SK-N-SH (cell line): ENCODE results near the gene KCNB1. TPM values are rescaled to one million over a fixed set of nuclear protein-coding genes. Genes with fewer than 3 reads are reported as not detected.

Source experiments
- CTCF ChIA-PET: fragments of 300-600, 350-600 bp; formaldehyde crosslinking; extraction: SDS; loops from one replicate; lab custom pipeline; 2021; lab: Yijun Ruan, JAX
- POLR2A ChIA-PET: fragments of 350-600 bp; sonication (Branson Sonifier 250); formaldehyde crosslinking; extraction: SDS; loops from one replicate; lab custom pipeline; 2020; ENCODE audit warnings: antibody characterized with exemption, inconsistent platforms; lab: Yijun Ruan, JAX
- DNase-seq: peaks from one replicate; pipeline ENCODE4 v3.0.0; 2012
- H2AFZ ChIP-seq: fragments of 200-600 bp; sonication (generic); 2 replicates; pipeline ENCODE4 v1.8.1; 2016; ENCODE audit warnings: antibody characterized with exemption, mild to moderate bottlenecking, low read depth
- H3F3A ChIP-seq: fragments of 200-600 bp; sonication (generic); replicated peaks from 2 replicates; pipeline ENCODE3; 2016; ENCODE audit warnings: antibody characterized with exemption, mild to moderate bottlenecking; ENCODE audit not compliant: insufficient read depth
- H3K27ac ChIP-seq, 2 experiments: fragments of 200-500 bp in 1 of 2; fragments of 200-600 bp in 1 of 2; sonication (Bioruptor generic) in 1 of 2; sonication (generic), shearing (Covaris generic) in 1 of 2; 2 replicates each; pipeline versions ENCODE4 v1.5.1 to v1.6.1; 2014 to 2016; ENCODE audit warnings: low read depth in 2 of 2, inconsistent platforms in 1 of 2, low read length in 1 of 2, mild to moderate bottlenecking in 1 of 2, mixed read lengths in 1 of 2
- H3K27me3 ChIP-seq: fragments of 200-600 bp; sonication (generic), shearing (Covaris generic); 2 replicates; pipeline ENCODE4 v1.6.1; 2016; ENCODE audit warnings: mixed run types; ENCODE audit not compliant: insufficient read depth
- H3K36me3 ChIP-seq, 2 experiments: fragments of 200-500 bp in 1 of 2; fragments of 200-600 bp in 1 of 2; sonication (Bioruptor generic) in 1 of 2; sonication (generic) in 1 of 2; replicated peaks in 1 of 2; 2 replicates each; pipeline versions ENCODE3 to v1.5.1; 2014 to 2016; ENCODE audit warnings: low read length in 1 of 2, mild to moderate bottlenecking in 1 of 2; ENCODE audit not compliant: insufficient read depth in 2 of 2, control insufficient read depth in 1 of 2
- H3K4me1 ChIP-seq, 2 experiments: fragments of 200-500 bp in 1 of 2; fragments of 200-600 bp in 1 of 2; sonication (Bioruptor generic) in 1 of 2; sonication (generic), shearing (Covaris generic) in 1 of 2; 2 replicates each; pipeline versions ENCODE4 v1.5.1 to v1.6.1; 2014 to 2016; ENCODE audit warnings: low read depth in 1 of 2, low read length in 1 of 2, mixed run types in 1 of 2; ENCODE audit not compliant: insufficient read depth in 2 of 2, control insufficient read depth in 1 of 2
- H3K4me2 ChIP-seq: fragments of 200-600 bp; sonication (generic), shearing (Covaris generic); 2 replicates; pipeline ENCODE4 v1.6.1; 2017; ENCODE audit warnings: mixed run types
- H3K4me3 ChIP-seq, 2 experiments: fragments of 200-500 bp in 1 of 2; fragments of 200-600 bp in 1 of 2; sonication (Bioruptor generic) in 1 of 2; sonication (generic), shearing (Covaris generic) in 1 of 2; 2 replicates each; pipeline versions ENCODE4 v1.5.1 to v1.8.1; 2014 to 2016; ENCODE audit warnings: low read depth in 2 of 2, inconsistent platforms in 1 of 2, low read length in 1 of 2, mild to moderate bottlenecking in 1 of 2, mixed read lengths in 1 of 2, moderate library complexity in 1 of 2
- H3K79me2 ChIP-seq: fragments of 200-600 bp; sonication (generic); 2 replicates; pipeline ENCODE4 v1.8.1; 2017; ENCODE audit warnings: mild to moderate bottlenecking; ENCODE audit not compliant: insufficient read depth
- H3K9ac ChIP-seq: fragments of 200-600 bp; sonication (generic); 2 replicates; pipeline ENCODE4 v1.6.1; 2017; ENCODE audit warnings: mixed run types
- H3K9me2 ChIP-seq: fragments of 200-600 bp; sonication (generic); 2 replicates; pipeline ENCODE4 v1.6.1; 2017; ENCODE audit warnings: mixed run types
- H3K9me3 ChIP-seq: fragments of 200-600 bp; sonication (generic); 2 replicates; pipeline ENCODE4 v1.6.1; 2017; ENCODE audit warnings: mixed run types, mild to moderate bottlenecking, moderate library complexity
- H4K20me1 ChIP-seq: fragments of 200-600 bp; sonication (generic); 2 replicates; pipeline ENCODE4 v1.6.1; 2017; ENCODE audit warnings: mild to moderate bottlenecking, mixed run types; ENCODE audit not compliant: insufficient read depth
- CHD2 ChIP-seq: fragments of 150-350 bp; IDR thresholded peaks from 2 replicates; pipeline ENCODE4 v1.6.1; 2018; ENCODE audit warnings: low read length; ENCODE audit not compliant: partially characterized antibody
- ELF1 ChIP-seq: IDR thresholded peaks from 2 replicates; pipeline ENCODE4 v1.4.0; 2012
- EZH2phosphoT487 ChIP-seq: fragments of 200-600 bp; sonication (generic); IDR thresholded peaks from 2 replicates; pipeline ENCODE4 v1.6.1; 2017; ENCODE audit warnings: low read depth, mixed run types, mild to moderate bottlenecking, antibody characterized with exemption, moderate library complexity, borderline replicate concordance
- FOXJ3 ChIP-seq: sonication (generic); formaldehyde crosslinking; IDR thresholded peaks from 2 replicates; pipeline ENCODE4 v1.5.1; 2020; ENCODE audit warnings: mild to moderate bottlenecking, missing genetic modification reagents
- GABPA ChIP-seq: IDR thresholded peaks from 2 replicates; pipeline ENCODE4 v1.4.0; 2012; ENCODE audit warnings: low read depth, mild to moderate bottlenecking
- JUND ChIP-seq: IDR thresholded peaks from 2 replicates; pipeline ENCODE4 v1.4.0; 2012
- RCOR1 ChIP-seq: fragments of 150-350 bp; IDR thresholded peaks from 2 replicates; pipeline ENCODE4 v1.6.1; 2017; ENCODE audit warnings: antibody characterized with exemption, low read length
- REST ChIP-seq: IDR thresholded peaks from 2 replicates; pipeline ENCODE4 v1.6.1; 2012; ENCODE audit warnings: mild to moderate bottlenecking, low read depth, low read length, moderate library complexity
- RFX5 ChIP-seq: IDR thresholded peaks from 2 replicates; pipeline ENCODE4 v1.6.1; 2012; ENCODE audit warnings: mild to moderate bottlenecking, improper control_type of control experiment, low read length
- RXRA ChIP-seq: IDR thresholded peaks from 2 replicates; pipeline ENCODE4 v1.4.0; 2012; ENCODE audit warnings: low read depth, mild to moderate bottlenecking, borderline replicate concordance
- SIN3A ChIP-seq: IDR thresholded peaks from 2 replicates; pipeline ENCODE4 v1.6.1; 2012; ENCODE audit warnings: low read depth, mild to moderate bottlenecking, low read length, moderate library complexity, borderline replicate concordance
- TEAD4 ChIP-seq: IDR thresholded peaks from 2 replicates; pipeline ENCODE4 v1.4.0; 2012; ENCODE audit warnings: mild to moderate bottlenecking, borderline replicate concordance; ENCODE audit not compliant: insufficient read depth
- USF1 ChIP-seq: IDR thresholded peaks from 2 replicates; pipeline ENCODE4 v1.4.0; 2012; ENCODE audit warnings: low read depth, borderline replicate concordance
- WGBS: methylation state at CpG from one replicate; pipeline ENCODE4 v1.1.6; 2017; ENCODE audit warnings: low lambda C conversion rate; 5-methylcytosine and 5-hydroxymethylcytosine counted together
- polyA plus RNA-seq, 3 experiments: library from polyadenylated mRNA; depleted of rRNA; stranded (reverse); fragments of >200 nt; gene quantifications; 2 replicates each; pipeline ENCODE4 v1.2.3, GENCODE V29; 2012

KCNB1 gene
- polyA plus RNA-seq, 1 of the 3 experiments (the other 2 are of a cell fraction): 0.82 TPM

GRCh38 chr20:49446080-49446479, 36.4 kb downstream of the KCNB1 start:
- Histone ChIP-seq H3K9me2 (no peaks in the 10 kb centered on the region), H3K27me3 (no peaks in the 10 kb centered on the region), H3K4me3 (no peak overlapping the region), H3K4me1 (peaks cover 0 to 37% of the 10 kb centered on the region in 2 experiments; a peak in 2 of 4 replicates), H3F3A (no peaks in the 10 kb centered on the region), H3K27ac (no peak overlapping the region), H4K20me1 (no peaks in the 10 kb centered on the region), H3K79me2 (no peaks in the 10 kb centered on the region), H2AFZ (no peak overlapping the region), H3K9me3 (no peaks in the 10 kb centered on the region), H3K4me2 (no peak overlapping the region), H3K36me3 (no peaks in the 10 kb centered on the region), H3K9ac (no peak overlapping the region)
- POLR2A ChIA-PET: no interaction called here
- CTCF ChIA-PET: interaction anchor here (2.5 to 2.6 kb wide), 2 partner anchors 38 to 61 kb away, joined by 10 to 12 read pairs; no protein-coding TSS in a partner anchor
- 69% methylated on average over 3 of the region's 3 CpGs for WGBS
- TF ChIP-seq JUND: no peak
- no peak for TF ChIP-seq RCOR1
- TF ChIP-seq USF1: no peak
- TF ChIP-seq GABPA: no peak
- TF ChIP-seq RFX5: no peak
- no peak for TF ChIP-seq EZH2phosphoT487
- TF ChIP-seq ELF1: no peak
- TF ChIP-seq SIN3A: no peak
- TF ChIP-seq TEAD4: no peak
- TF ChIP-seq CHD2: no peak
- TF ChIP-seq RXRA: no peak
- no peak for TF ChIP-seq FOXJ3
- TF ChIP-seq REST: no peak
- DNase-seq: no peak

- DNase-seq: peak; percentile 44
- H3K27ac ChIP-seq: peak overlapping the region in 1 of 2 experiments; percentile 34; a peak in 2 of 4 replicates
- no peak overlapping the region for H3K4me2 ChIP-seq
- ChIA-PET POLR2A (no interaction called here), CTCF (interaction anchor here (1.1 to 2.6 kb wide), 4 partner anchors 15 to 88 kb away, joined by 3 to 12 read pairs (median 7); no protein-coding TSS in a partner anchor)
- H3K9me2 ChIP-seq: no peaks in the 10 kb centered on the region
- H3F3A ChIP-seq: no peaks in the 10 kb centered on the region
- H2AFZ ChIP-seq: no peak overlapping the region
- WGBS: 23% methylated on average over 2 of the region's 5 CpGs
- H3K27me3 ChIP-seq: no peaks in the 10 kb centered on the region
- H4K20me1 ChIP-seq: no peaks in the 10 kb centered on the region
- H3K79me2 ChIP-seq: no peaks in the 10 kb centered on the region
- no peak overlapping the region for H3K4me3 ChIP-seq
- no peaks in the 10 kb centered on the region for H3K9me3 ChIP-seq
- H3K4me1 ChIP-seq: peaks cover 0 to 32% of the 10 kb centered on the region in 2 experiments; a peak in 2 of 4 replicates
- H3K9ac ChIP-seq: no peak overlapping the region
- no peaks in the 10 kb centered on the region for H3K36me3 ChIP-seq
- TF ChIP-seq USF1: no peak
- no peak for TF ChIP-seq REST
- TF ChIP-seq, all 33 proteins: peak for 0
Observed at GRCh38 chr20:49445176-49445575, 37.3 kb downstream of the KCNB1 start.
